Measurements from ENCODE around the gene WRAP73.

WRAP73 gene

DNA sequence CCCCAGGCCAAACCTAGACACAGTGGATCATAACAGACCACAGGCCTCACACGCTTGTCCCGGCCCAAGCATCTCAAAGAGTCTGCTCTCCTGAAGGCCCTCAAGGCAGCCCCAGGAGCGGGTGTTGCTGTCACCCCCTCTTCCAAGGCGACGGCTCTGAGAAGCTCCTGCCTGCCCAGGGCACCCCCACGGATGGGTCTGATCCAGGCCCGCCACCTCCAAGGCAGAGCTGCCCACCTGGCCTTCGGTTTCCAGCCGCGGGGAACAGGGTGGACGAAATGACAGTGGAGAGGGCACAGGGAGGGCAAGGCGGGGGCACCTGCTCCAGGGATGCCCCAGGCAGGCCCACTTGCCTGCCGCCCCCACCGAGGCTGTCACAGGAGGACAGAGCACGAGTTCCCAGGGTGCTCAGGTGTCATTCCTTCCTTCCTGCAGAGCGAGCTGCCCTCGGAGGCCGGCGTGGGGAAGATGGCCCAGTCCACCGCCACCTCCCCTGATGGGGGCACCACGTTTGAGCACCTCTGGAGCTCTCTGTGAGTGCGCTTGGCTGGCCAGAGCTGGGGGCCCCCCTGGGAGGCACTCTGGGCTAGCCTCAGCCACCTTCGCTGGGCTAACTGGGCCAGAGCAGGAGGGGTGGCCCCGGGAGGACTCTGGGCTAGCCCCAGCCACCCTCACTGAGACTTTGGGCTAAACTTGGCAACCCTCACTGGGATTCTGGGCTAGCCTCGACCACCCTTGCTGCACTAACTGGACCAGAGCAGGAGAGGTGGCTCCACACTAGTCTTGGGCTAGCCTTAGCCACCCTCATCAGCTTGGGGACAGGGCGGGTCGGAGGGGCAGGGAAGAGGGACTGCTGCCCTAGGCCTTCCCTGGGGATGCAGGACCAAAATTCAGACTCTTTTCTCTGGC is 32.2 kb upstream of the WRAP73 start:
- no peak for DNase-seq (ENCODE audit: low read depth)

DNA sequence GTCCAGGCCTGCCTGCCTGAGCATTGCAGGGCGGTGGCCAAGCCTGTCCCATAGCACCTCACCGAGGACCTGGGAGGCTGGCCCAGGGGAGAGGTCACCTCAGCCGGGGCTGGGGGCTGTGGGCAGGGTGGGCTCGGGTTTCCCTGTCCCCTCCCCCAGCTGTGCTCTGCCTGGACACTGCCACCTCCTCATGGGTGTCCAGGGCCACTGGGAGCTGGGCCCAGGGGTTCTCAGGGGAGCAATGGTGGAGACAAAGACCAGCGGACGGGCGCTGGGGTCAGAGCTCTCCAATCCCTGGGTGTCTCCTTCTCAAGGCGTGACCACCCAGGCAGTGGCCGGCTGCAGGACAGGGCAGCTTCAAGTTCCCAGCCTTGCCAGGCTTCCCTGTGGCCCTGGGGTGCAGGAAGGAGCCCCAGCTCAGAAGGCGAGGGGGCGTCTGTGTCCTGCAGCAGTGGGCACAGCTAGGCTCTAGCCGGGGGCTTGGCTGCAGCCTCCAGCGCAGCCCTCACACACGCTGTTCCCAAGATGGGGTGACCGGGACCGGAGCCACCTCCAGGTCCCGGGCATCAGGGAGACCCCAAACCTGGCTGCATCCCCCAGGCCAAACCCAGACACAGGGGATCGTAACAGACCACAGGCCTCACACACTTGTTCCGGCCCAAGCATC is 31.5 kb upstream of the WRAP73 start:
- DNase-seq (ENCODE audit: low read depth), result no peak

DNA sequence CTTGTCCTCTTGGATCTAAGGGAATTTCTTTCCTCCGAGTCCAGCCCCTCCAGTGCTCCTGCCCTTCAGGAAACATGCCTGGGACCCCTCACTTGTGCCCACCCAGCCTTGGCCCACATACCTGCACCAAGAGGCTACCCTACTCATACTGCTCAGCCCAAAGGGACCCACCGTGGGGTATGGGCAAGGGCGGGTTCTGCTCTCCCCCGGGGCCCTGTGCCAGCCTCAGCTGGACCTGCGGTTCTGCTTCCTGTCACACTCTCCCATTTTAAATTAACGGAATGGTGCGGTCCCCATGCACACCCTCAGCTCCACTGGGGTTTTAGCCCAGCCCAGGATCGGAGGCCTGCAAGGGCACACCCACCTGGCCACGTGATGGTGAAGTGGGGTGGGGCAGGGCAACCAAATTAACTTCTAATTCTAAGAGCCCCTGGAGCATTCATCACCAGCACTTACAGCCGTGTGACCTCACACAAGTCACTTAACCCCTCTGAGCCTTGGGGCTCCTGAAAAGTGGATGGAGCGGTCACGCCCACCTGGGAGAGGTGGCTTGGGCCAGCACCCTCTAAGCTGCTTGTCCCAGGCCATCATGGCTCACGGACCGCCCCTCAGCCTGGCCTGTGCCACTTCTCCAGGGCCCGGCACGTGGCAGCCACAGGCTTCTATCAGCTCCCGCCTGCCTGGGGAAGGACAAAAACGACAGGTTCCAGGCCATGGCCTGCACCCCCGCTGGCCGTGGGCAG is 30.8 kb upstream of the WRAP73 start:
- no peak for DNase-seq (ENCODE audit: low read depth)

DNA sequence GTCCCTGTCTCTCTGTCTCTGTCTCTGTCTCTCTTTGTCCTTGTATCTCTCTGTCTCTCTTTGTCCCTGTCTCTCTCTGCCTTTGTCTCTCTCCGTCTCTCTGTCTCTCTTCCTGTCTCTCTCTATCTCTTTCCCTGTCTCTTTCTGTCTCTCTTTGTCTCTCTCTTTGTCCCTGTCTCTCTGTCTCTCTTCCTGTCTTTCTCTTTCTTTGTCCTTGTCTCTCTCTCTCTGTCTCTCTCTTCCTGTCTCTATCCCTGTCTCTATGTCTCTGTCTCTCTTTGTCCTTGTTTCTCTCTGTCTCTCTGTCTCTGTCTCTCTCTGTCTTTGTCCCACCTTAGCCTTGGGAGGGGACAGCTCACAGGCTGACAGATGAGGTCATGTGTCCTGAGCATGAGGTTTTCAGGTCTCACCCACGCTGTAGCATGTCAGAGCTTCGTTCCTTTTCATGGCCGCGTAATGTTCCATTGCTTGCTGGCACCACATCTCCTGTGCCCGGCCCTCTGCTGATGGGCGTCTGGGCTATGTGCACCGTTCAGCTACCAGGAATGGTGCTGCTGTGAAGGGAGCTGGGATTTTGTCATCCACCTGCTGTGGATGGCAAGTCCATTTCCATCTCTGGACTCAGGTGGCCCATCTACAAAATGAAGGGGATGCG is 30.0 kb upstream of the WRAP73 start:
- DNase-seq (ENCODE audit: low read depth), result no peak

DNA sequence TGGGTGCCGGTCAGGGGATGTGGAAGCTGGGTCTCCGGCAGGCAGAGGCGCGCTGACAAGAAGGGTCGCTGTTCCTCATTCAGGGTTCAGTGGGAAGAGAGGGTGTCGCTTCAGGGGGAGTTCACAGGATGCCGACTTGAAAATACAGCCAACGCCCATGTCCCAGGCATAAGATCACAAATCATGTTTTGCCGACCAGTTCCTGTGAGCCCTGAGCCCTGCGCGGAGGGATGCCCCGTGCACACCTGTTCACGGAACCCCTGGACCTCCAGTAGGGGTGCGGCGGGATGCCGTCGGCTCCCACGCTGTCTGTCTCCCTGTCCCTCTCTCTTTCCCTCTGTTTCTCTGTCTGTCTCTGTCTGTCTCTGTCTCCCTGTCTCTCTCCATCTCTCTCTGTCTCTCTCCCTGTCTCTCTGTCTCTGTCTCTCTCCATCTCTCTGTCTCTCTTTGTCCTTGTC is 29.2 kb upstream of the WRAP73 start:
- no peak for DNase-seq (ENCODE audit: low read depth)

DNA sequence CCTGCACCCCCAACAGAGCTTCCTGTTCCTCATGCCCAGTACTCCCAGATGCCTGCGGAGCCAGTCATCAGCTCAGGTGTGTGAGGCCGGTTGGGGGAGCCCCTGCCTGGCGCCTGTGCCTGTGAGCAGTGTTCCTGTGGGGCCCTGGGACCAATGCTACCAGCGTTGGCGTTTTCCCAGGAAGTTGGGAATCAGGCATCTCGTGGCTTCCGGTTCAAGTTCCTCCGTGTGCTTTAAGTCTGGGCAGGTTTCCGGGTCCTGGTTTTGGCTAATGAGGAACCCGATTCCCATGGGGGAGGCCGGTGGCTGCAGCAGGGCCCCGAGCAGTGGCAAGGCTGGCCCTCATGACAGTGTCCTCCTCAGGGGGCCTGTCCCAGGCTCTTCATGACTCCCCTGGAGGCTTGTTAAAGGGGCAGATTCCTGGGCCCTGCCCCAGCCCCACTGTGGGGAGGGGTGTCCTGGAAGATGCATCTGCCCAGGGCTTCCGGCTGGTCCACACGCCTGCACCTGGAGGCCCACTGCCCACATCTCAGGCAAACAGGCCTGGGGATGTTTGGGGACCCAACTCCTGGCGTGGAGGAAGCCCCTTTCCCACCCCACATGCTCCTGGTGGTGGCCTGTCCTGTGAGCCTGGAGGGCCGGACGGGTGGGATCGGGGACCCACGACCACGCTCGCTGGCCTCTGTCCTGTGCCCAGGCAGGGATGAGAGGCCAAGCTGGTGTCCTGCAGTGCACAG is 28.6 kb upstream of the WRAP73 start:
- no peak for DNase-seq (ENCODE audit: low read depth)

DNA sequence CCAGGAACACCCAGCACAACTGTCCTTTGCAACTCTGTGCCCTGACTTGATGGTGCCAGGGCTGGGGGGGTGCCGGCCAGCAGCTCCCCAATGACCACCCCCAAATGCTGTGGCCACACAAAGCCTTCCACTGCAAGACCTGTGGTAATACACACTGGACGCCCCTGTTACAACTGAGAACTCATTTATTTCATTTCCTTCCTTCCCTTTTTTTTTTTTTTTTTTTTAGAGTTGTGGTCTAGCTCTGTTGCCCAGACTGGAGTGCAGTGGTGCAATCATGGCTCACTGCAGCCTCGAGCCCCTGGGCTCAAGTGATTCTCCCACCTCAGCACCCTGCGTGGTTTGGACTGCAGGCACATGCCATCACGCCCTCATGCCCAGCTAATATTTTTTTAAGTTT is 27.6 kb upstream of the WRAP73 start:
- DNase-seq (ENCODE audit: low read depth), result no peak

DNA sequence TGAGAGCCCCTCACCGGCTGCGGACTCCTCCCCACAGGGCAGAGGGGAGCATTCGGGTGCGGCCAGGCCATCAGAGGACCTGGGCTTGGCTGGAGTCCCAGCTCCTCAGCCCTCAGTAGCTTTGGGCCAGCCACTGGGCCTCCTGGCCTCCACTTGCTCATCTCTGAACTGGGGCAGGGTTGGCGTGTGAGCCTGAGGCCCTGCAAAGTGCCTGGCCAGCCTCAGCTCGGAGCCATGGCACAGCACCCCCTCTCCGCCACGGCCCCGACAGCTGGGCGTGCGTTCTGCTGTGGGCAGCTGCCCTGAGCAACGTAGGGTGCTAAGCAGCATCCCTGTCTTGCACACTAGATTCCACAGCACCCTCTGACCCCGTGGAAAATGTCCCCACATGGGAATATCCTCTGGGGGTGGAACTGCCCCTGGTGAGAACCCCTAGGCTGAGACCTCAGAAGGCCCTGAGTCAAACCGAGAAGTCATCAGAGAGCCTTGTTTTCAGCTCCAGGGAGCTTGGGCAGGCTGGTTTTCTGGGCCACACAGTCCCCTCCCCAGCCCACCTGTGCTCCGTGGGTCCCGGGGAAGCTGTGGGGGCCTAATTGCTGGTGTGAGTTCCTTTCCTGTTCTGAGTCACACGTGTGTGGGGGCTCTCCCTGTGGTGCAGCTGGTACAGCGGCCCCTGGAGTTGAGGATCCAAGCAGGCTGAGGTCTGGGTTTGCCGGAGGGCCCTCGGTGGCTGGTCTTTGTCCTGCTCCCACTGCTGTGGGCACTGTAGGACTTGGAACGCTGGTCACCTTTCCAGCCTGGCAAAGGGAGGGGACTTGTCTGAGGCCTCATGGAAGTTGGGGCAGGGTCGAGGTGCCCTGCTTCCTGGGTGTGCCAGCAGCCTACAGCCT is 26.9 kb upstream of the WRAP73 start:
- DNase-seq (ENCODE audit: low read depth), result no peak

DNA sequence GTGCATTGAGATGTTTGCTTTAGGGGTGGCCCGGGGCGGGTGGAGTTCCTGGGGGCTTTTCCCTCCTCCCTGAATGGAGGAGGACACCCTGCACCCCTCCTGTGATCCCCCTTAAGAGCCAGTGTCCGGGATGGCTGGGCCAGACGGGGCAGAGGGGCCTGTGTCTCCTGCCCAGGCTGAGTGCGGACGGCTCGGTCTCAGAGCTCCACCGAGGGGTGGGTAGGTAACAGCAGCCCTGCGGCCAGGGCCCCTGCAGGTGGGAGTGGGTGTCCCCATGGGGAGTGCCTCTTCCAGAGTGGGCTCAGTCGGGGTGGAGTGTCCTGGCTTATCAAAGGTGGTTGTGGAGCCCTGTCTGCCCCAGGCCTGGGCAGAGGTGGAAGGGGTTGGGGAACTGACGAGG is 25.5 kb upstream of the WRAP73 start:
- no peak for DNase-seq (ENCODE audit: low read depth)

DNA sequence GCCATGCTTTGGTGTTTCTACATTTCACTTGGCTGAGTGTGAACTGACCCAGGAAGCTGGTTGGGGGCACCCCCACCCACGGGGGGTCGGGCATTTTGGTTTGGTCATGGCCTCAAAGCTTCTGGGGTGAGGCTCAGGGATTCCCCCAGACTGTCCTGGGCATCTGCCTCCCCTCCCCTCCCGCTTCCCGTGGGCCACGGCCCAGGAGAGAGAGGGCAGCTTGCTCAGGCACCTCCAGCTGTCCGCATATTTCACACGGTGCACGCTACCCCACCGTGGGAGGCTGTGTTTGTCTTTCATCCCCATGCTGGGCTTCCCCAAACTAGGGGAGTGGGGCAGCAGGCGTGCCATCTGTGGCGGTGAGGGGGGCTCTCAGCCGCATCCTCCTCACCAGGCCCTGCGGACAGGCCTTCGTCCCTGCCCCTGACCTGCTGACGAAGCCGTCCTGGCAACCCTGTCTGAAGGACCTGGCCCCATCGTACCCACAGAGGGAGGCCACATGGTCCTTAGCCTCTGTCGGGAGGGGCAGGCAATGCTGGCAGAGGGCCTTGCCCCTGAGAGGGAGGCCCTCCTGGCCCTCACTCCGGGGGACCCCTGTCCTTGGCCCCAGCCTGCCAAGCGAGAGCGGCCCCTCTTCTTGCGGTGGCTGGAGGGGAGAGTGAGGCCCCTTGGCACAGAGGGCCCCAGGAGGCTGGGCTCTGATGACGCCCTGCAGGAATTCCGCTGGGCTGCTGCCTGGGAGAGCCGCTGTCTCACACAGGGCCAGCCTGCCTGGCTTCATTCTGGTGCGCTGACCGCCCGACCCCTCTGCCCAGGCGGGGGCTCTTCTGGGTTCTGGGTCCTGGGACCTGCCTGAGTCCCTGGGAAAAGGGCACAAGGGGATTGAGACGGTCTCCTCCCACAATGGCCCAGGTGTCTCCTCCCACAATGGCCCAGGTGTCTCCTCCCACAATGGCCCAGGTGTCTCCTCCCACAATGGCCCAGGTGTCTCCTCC is 24.5 kb upstream of the WRAP73 start:
- no peak for DNase-seq (ENCODE audit: low read depth)

DNA sequence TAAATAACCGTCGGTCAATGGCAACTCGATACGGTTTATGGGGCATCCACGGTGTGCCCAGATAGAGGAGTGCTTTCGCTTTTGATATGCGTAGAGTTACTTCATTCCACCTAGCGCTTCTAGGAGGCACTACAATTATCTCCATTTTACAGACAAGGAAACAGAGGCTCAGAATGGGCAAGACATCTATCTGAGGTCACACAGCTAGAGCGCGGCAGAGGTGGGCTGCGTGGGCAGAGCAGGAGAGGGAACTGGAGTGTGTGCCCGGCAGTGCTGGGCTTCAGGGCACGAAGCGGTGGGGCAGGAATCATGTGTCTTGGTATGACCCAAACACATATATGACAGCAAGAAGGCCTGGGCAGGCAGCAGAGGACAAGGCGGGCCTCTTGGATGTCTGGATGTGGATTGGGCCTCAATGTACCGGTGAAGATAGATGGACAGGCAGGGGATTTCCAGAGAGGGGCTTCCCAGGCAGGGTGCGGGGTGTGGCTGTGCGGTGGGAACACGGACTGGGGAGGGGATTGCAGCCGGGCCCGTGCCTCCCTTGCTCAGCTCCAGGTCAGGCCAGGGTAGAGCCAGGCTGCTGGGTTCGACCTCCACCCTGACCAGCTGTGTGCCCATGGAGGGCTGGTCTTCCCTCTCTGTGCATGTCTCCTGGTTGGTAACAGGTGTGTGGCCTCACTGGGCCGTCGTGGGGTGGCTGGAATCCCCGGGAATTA is 23.6 kb upstream of the WRAP73 start:
- no peak for DNase-seq (ENCODE audit: low read depth)

DNA sequence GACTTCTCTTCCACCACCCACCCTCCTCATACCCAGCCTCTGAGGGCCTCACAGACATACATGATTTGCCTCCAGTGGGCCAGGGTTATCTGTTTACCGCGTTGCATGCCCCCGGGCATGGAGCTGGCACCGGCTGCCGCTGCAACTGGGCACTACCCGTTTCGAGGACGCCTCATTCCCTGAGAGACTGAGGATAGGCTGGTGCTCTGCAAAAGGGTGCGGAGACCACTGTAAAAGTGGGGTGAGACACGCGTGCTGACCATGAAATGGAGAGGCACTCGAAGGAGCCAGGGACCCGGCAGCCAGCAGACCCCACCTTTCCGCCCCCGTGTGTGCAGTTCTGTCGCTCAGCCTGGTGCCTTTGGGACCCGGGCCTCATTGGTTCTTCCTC is 23.1 kb upstream of the WRAP73 start:
- no peak for DNase-seq (ENCODE audit: low read depth)

DNA sequence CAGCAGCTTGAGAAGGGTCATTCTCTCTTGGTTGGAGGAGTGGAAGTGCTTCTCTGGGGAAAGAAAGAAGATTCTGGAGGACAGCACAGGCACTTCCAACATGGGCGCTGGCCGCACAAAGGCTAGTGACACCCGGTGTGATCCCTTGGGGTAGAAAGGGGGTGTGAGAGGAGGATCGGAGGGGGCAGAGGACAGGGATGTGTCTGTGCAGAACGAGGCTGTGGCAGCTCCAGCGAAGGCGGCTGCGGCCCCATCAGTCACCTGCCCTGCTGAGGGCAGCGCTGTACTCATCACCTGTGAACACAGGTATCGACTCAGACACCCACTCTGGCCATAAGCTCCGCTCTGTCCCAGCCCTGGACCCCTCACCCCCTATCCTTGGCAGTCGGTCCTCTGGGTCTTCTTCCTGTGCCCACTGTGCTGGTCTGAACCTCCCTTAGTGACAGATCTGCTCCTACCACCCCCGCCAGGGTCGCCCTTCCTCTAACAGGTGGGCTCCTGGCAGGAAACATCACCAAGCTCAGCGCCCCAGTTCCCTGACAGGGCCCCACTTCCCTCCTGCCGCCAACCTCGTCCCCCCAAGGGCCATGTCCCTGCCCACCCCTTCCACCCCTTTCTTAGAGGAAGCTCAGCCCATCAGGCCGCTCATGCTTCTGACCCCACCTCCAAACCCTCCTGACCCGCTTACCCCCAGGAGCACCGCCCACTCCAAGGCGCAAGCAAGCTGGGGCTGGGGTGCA is 22.5 kb upstream of the WRAP73 start:
- no peak for DNase-seq (ENCODE audit: low read depth)

DNA sequence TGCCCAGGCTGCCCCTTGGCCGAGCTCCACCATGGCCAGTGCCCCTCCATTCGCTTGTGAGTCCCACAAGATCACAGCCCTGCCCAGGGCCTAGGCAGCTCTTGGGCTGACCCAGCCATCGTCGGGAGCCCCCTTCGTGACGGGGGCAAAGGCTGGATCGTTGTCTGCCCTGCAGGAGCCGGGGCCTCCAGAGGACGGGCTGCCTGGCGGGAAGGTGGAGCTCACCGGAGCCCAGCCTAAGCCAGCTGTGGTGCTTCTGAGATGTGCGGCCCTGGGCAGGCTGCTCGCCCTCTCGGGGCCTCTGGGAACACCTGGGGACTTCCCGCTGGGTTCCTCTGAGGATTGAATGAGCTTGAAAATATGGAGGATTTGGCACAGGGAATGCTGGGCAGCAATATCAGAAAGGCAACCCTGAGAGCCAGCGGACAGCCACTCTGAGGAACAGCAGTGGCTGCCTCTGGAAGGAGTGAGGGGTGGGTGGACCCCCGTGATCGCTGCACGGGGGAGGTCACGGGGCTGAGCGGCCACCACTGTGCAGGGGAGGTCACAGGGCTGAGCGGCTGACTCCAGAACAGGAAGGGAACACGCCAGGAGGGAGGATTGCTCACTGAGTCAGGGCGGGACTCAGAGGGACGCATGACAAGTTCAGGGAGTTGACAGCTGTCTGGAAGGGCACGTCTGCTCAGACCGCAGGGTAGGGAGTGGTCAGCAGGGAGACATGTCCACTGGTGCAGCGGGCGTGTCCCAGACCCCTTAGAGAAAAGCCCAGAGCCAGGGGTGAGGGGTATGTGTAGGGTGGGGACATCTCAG is 21.7 kb upstream of the WRAP73 start:
- DNase-seq (ENCODE audit: low read depth), result no peak

DNA sequence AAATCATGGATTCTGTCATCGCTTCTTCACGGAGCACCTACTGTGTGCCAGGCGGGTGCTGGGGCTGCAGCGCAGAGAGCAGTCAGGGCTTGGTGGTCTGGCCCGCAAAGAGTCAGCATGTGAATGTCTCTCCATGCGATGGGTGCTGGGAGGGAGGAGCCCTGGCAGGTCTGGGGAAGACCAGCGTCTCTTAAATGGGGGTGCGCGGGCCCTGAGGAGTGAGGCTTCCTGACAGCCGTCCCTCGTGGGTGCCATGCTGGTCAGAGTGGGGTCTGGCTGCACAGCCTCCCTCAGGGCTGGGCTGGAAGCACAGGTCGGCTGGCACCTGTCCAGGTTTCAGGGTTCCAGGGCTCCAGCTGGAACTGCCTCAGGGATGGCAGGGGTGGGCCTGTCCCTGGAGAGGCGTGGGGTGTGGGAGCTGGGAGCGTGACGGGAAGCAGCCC is 20.9 kb upstream of the WRAP73 start:
- DNase-seq (ENCODE audit: low read depth), result no peak

DNA sequence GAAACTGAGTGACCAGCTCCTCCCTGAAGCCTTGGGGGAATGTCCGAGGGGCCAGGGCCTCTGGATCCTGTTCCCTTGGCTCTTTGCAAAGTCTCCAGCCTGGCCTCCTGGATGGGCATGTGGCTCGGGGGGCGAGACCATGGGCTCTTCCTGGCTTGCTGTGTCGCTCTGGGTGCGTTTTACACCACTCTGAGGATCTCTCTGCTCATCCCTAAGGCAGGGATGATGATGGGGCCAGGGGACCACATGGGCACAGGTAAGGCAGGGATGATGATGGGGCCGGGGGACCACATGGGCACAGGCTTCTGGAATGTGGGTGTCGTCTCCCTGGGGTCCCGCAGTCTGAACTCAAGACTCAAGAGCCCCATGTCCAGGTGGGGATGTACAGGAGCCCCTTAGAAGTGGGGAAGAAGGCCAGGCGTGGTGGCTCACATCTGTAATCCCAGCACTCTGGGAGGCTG is 20.1 kb upstream of the WRAP73 start:
- no peak for DNase-seq (ENCODE audit: low read depth)

DNA sequence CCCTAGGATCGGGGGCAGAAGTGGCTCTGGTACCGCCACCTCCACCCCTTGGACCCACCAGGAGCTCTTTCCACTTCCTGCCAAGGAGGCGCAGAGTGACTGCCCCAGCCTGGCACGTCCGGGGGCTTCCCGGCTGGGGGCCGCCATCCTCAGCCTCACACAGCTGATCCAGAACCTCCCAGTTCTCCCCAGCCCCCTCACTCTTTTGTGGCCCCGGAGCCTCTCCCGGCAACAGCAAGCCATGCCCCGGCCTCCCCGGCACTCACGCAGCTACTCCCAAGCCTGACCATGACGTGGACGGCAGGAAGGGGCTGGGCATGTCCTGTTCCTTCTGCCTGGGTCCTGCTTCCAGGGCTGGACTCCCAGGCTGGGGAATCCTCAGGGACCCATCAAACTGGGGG is 19.5 kb upstream of the WRAP73 start:
- DNase-seq (ENCODE audit: low read depth), result no peak

Measured in T follicular helper cell (primary cell).